ENCODE results near the gene COL4A1. TPM values are rescaled to one million over a fixed set of nuclear protein-coding genes. Genes with fewer than 3 reads are reported as not detected.

COL4A1 gene
- total and polyA plus RNA-seq, 2 donors from 2014 or later: 53.0 to 218 TPM

DNA sequence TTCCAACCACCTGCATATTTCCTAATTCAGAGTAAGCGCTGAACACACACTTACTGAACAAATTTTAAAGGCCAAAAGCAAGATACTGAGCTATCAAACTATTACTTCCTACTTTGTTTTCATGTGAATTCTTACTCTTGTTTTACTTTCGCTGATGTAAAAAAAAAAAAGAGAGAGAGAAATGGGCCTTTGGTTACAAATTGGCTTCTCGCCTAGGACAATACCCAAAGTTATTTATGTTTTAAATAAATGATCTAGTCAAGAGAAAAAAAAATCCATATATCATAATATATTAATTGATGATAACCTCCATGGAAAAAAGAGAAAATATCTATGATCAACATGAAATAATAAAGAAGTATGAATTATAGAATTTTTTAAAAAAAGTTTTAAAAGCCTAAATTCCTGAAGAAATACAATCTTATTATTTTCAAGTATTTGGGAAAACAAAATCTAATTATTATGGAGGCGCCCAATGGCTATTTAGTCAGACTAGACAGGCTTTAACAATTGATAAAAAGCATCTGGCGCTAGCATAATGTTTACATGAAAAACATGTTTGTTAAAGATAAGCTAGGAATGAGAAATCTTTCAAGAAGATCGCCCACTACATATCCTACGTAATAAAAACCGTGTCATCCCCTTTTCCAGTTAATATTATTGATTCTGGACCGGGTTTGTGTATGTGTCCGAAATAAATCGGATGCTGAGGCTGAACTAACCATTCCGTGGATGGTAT is 9.0 kb downstream of the COL4A1 start:
- no peak overlapping the region for H3K4me3 ChIP-seq (ENCODE audit: low read length in 3 of 3)
- peaks cover 0 to 40% (median 28%) of the 10 kb centered on the region in 3 donors for H3K4me1 ChIP-seq (ENCODE audit: control insufficient read depth in 2 of 3, insufficient read depth in 2 of 3, low read depth in 1 of 3, low read length in 3 of 3)
- intact Hi-C loops (cut with DNase I): no loop called here
- peaks cover 0 to 3% (median 0%) of the 10 kb centered on the region in 3 donors for H3K36me3 ChIP-seq (ENCODE audit: control insufficient read depth in 2 of 3, insufficient read depth in 3 of 3, low read length in 3 of 3)
- DNase-seq: peak in 2 of 5 donors; percentile 59 to 86
- TF ChIP-seq, protein P1, sequence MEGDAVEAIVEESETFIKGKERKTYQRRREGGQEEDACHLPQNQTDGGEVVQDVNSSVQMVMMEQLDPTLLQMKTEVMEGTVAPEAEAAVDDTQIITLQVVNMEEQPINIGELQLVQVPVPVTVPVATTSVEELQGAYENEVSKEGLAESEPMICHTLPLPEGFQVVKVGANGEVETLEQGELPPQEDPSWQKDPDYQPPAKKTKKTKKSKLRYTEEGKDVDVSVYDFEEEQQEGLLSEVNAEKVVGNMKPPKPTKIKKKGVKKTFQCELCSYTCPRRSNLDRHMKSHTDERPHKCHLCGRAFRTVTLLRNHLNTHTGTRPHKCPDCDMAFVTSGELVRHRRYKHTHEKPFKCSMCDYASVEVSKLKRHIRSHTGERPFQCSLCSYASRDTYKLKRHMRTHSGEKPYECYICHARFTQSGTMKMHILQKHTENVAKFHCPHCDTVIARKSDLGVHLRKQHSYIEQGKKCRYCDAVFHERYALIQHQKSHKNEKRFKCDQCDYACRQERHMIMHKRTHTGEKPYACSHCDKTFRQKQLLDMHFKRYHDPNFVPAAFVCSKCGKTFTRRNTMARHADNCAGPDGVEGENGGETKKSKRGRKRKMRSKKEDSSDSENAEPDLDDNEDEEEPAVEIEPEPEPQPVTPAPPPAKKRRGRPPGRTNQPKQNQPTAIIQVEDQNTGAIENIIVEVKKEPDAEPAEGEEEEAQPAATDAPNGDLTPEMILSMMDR (IDR thresholded peaks at IDR 0.05; ENCODE audit: borderline replicate concordance, extremely low read depth, insufficient read depth): no peak
- peak overlapping the region in 1 of 3 donors; percentile 29 for H3K9ac ChIP-seq (ENCODE audit: low read length in 3 of 3)
- no peaks in the 10 kb centered on the region for H3K27me3 ChIP-seq (ENCODE audit: control insufficient read depth, insufficient read depth, low read length)
- H3K27ac ChIP-seq (ENCODE audit: low read depth in 2 of 2, low read length in 2 of 2): peak overlapping the region in 1 of 2 donors; percentile 81
- FAIRE-seq: peak; percentile 79
- no peaks in the 10 kb centered on the region for H3K9me3 ChIP-seq (ENCODE audit: control insufficient read depth in 2 of 3, insufficient read depth in 1 of 3, low read length in 3 of 3)

DNA sequence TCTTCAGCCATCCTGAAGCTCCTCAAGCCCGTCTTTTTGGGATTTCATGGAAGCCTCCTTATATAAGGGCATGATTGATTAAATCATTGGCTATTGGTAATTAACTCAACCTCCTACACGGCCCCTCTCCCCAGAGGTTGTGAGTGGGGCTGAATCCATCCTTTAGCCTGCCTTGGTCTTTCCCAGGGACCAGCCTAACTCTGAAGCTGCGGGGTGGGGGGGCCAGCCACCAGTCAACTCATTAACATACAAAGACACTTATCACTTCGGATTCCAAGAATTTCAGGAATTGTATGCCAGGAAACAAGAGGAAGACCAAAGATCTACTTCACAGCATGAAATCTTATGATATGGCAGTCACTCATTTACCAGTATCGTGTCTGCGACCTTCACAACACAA is 9.9 kb downstream of the COL4A1 start:
- Histone ChIP-seq H3K4me3 (ENCODE audit: low read length in 3 of 3) (no peak overlapping the region), H3K9me3 (ENCODE audit: control insufficient read depth in 2 of 3, insufficient read depth in 1 of 3, low read length in 3 of 3) (no peaks in the 10 kb centered on the region), H3K36me3 (ENCODE audit: control insufficient read depth in 2 of 3, insufficient read depth in 3 of 3, low read length in 3 of 3) (peaks cover 0 to 3% (median 0%) of the 10 kb centered on the region in 3 donors), H3K4me1 (ENCODE audit: control insufficient read depth in 2 of 3, insufficient read depth in 2 of 3, low read depth in 1 of 3, low read length in 3 of 3) (peaks cover 0 to 31% (median 22%) of the 10 kb centered on the region in 3 donors), H3K27me3 (ENCODE audit: control insufficient read depth, insufficient read depth, low read length) (no peaks in the 10 kb centered on the region), H3K9ac (ENCODE audit: low read length in 3 of 3) (no peak overlapping the region), H3K27ac (ENCODE audit: low read depth in 2 of 2, low read length in 2 of 2) (no peak overlapping the region)
- TF ChIP-seq, protein P1 (IDR thresholded peaks at IDR 0.05; ENCODE audit: borderline replicate concordance, extremely low read depth, insufficient read depth): no peak
- DNase-seq (no peak), FAIRE-seq (no peak)
- intact Hi-C loops (cut with DNase I): no loop called here

DNA sequence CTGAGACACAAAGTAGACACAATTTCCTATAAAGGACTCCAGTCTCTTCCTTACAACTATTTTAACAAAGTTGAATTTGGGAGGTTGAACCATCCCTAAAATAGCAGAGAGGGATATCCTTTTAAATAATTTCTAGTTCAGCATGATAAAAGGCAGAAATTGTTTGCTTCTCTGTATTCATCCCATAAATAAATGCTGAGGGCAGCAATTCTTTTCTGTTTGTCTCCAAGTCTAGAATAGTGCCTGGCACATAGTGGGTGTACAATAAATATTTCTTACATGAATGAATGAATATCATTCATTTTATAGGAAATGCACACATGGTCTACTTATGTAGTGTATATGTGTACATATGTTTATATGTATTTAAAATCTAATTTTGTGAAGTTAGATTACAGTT is 12.3 kb downstream of the COL4A1 start:
- Histone ChIP-seq H3K4me3 (ENCODE audit: low read length in 3 of 3) (no peak overlapping the region), H3K9ac (ENCODE audit: low read length in 3 of 3) (no peak overlapping the region), H3K9me3 (ENCODE audit: control insufficient read depth in 2 of 3, insufficient read depth in 1 of 3, low read length in 3 of 3) (no peaks in the 10 kb centered on the region), H3K27me3 (ENCODE audit: control insufficient read depth, insufficient read depth, low read length) (no peaks in the 10 kb centered on the region), H3K36me3 (ENCODE audit: control insufficient read depth in 2 of 3, insufficient read depth in 3 of 3, low read length in 3 of 3) (peaks cover 0 to 3% (median 0%) of the 10 kb centered on the region in 3 donors), H3K4me1 (ENCODE audit: control insufficient read depth in 2 of 3, insufficient read depth in 2 of 3, low read depth in 1 of 3, low read length in 3 of 3) (peaks cover 0 to 15% (median 15%) of the 10 kb centered on the region in 3 donors), H3K27ac (ENCODE audit: low read depth in 2 of 2, low read length in 2 of 2) (no peak overlapping the region)
- FAIRE-seq: no peak
- TF ChIP-seq, protein P1 (IDR thresholded peaks at IDR 0.05; ENCODE audit: borderline replicate concordance, extremely low read depth, insufficient read depth): no peak
- no peak for DNase-seq
- intact Hi-C loops (cut with DNase I): no loop called here
